HG03342 (cell line): Measurements from ENCODE around the gene PARD3B.

Source experiments
- ATAC-seq: cut with Tn5 transposase; IDR thresholded peaks from one replicate; pipeline ENCODE4 v1.9.1; 2021; ENCODE audit warnings: mild to moderate bottlenecking, moderate library complexity; ENCODE audit not compliant: unreplicated experiment

The PARD3B gene, protein sequence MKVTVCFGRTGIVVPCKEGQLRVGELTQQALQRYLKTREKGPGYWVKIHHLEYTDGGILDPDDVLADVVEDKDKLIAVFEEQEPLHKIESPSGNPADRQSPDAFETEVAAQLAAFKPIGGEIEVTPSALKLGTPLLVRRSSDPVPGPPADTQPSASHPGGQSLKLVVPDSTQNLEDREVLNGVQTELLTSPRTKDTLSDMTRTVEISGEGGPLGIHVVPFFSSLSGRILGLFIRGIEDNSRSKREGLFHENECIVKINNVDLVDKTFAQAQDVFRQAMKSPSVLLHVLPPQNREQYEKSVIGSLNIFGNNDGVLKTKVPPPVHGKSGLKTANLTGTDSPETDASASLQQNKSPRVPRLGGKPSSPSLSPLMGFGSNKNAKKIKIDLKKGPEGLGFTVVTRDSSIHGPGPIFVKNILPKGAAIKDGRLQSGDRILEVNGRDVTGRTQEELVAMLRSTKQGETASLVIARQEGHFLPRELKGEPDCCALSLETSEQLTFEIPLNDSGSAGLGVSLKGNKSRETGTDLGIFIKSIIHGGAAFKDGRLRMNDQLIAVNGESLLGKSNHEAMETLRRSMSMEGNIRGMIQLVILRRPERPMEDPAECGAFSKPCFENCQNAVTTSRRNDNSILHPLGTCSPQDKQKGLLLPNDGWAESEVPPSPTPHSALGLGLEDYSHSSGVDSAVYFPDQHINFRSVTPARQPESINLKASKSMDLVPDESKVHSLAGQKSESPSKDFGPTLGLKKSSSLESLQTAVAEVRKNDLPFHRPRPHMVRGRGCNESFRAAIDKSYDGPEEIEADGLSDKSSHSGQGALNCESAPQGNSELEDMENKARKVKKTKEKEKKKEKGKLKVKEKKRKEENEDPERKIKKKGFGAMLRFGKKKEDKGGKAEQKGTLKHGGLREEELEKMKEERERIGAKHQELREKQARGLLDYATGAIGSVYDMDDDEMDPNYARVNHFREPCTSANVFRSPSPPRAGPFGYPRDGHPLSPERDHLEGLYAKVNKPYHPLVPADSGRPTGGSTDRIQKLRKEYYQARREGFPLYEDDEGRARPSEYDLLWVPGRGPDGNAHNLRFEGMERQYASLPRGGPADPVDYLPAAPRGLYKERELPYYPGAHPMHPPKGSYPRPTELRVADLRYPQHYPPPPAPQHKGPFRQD (N-terminal part only)

DNA sequence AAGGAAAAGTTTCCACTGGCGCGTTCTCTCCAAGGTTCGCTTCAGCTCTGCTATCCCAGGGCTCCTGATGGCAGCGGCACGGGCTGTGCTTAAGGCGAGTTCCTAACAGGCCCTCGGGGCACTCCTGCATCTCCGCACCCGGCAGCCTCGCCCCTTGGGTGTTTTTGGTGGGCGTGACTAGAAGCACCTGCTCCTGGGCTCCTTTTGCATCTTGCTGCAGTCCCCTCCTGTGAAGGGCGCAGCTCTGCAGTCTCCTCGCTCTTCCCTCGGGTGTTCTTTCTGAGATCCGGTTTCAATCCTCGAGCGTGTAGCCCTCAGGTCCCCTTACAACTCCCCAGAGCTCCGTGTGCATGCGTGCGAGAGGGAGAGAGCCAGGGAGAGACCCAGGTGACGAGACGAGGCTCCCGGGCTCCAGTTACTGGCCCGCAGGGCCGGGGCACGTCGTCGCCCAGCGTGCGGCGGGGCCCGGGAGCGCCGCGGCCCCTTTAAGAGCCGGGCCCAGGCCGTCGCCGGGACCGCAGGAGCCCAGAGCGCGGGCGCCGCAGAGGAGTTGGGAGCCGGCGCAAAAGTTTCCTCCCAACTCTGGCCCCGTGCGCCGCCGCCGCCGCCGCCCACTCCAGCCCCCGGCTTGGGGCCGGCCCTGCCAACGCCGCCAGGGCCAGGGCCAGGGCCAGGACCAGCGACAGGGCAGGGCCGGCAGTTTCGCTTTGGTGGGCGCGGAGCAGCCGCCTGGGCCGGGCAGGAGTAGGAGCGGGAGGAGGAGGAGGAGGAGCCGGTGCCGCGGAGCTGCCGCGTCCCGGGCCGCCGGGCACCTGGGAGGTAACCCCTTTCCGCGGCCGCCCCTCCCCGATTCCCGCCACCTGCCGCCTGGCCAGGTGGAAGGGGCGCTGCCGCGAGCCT, at the start of gene PARD3B:
TSS of gene PARD3B (plus strand) at position 515 of the 900 bp plus-strand sequence. CDS start 525 bp downstream, outside the sequence.
- peak; percentile 54 for ATAC-seq

DNA sequence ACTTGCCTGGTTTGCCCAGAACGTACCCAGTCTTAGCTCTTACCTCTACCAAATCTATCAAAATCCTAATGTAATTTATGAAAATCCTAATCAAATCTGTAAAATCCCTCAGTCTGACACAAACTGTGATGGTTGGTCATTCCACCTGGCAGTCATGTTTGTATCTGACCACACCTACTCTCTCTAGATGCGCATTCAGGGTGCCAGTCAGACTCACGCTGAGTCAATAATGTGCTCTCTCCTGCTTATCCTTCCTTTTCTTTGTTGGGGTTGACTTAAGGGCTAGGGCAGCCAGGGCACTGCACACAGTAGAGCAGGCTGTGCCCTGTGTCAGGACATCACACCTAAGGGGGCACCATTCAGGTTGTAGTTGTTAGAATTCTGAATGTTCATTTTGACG, 48.5 kb upstream of the PARD3B start:
- no peak for ATAC-seq

DNA sequence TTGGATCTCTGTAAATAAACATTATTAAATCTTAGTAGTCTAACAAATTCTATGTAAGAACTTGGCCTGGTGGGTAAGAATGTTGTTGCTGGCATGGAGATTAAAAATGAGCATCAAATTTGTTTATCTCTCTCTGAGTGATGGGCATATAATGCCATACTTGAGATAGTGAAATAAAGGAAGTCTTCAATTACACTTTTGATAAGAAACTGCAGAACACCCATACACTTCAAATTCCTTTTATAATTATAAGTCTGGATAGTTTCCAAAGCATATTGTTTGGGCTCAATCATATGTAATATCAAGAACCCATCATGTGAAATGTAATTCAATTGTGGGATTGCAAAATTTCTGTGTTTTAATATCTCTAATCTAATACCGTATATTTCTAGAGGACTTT, 47.4 kb upstream of the PARD3B start:
- ATAC-seq: no peak

DNA sequence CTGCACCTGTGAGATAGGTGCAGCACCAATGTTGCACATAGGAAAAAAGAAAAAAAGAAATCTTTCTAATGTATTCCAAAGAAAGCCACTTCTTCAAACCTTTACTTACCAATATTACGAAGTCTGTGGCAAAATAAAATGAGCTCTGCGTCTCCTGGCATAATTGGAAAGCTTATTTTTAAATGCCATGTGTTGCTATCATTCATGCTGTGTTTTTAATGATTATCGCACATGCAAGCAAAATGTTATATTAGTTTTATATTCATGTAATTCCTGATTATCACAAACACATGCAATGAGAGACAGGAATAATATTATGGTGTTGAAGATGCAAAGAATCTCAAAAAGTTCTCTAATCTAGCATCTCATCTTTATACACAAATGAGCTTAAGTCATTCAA, 47.0 kb upstream of the PARD3B start:
- no peak for ATAC-seq

DNA sequence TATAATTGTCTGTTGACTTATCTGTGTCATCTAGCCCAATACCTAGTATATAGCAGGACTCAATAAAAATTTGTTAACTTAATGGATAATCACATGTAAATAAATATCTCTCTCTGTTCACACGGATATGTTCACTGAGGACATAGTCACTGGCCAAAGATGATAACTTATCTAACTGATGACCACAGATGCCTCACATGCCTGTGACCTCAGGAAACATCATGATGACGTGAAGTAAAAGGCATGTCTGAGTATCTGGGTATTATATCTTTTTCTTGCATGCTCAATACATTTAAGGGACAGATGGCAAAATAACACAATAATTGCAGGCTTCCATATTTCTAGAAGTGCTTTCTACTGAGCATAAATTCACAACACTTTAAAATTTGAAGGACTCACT, 41.4 kb upstream of the PARD3B start:
- no peak for ATAC-seq

DNA sequence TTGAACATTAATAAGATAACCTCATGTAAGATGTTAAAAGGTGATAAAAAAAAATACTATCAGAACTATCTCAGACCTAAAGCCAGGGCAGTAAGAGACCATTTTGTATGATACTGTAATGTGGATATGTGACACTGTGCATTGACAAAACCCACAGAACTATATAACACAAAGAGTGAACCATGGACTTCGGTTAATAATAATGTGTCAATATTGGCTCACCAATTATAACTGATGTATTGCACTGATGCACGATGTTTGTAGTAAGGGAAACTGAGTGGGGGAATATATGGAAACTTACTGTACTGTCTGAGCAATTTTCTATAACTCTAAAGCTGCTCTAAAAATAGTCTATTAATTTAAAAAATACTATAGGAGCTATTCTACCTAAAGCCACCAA, 40.7 kb upstream of the PARD3B start:
- no peak for ATAC-seq

DNA sequence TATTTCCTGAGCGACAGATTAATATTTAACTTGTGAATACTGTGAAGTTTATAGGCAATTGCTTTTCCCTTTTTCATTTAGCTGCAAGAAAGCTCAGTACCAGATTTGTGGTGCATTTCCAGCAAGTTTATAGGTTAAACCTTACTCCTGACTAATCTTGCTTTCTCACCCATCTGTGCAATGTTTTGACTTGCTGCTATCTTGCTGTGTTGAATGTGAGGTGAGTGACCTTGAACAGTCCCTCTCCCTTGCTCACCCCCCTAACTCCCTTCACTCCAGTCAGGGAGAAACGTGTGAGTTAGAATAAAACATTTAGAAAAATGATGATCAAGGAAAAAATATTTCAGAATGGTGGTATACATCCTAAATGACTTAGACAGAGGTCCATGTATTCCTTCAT, 39.8 kb upstream of the PARD3B start:
- no peak for ATAC-seq

DNA sequence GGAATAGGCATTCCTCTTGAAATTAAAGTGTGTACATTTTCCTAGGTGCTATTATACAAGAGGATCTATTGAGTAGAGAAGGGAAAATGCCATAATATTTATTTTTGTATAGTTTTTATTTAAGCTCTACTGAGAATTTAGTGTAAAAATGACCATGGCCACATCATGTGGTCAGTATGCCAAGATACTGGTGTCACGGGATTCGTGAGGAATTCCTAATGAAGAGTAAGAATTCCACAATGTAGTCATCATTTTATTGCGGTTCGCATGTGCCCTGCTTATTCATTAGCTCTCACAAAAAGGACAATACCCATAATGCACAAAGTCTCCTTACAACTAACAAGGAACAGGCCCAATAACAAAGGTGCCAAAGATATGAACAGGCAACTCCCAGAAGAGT, 39.3 kb upstream of the PARD3B start:
- ATAC-seq: no peak

DNA sequence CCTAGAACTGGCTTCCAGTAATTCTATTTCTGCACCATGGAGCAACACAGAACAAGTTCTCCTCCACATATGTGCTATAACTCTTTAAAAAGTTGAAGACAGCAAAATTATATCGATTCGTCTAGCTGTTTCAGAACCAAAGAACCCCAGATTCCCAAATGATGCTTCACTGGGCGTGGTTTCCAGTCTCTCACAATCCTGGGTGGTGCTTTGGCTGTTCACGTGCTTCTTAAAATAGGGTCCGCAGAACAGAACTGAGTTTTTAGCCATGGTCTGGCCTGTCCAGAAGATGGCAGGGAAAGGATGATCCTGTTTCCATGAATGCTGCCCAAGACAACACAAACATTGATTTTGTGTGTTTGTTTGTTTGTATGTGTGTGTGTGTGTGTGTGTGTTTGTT, 37.6 kb upstream of the PARD3B start:
- ATAC-seq: no peak

DNA sequence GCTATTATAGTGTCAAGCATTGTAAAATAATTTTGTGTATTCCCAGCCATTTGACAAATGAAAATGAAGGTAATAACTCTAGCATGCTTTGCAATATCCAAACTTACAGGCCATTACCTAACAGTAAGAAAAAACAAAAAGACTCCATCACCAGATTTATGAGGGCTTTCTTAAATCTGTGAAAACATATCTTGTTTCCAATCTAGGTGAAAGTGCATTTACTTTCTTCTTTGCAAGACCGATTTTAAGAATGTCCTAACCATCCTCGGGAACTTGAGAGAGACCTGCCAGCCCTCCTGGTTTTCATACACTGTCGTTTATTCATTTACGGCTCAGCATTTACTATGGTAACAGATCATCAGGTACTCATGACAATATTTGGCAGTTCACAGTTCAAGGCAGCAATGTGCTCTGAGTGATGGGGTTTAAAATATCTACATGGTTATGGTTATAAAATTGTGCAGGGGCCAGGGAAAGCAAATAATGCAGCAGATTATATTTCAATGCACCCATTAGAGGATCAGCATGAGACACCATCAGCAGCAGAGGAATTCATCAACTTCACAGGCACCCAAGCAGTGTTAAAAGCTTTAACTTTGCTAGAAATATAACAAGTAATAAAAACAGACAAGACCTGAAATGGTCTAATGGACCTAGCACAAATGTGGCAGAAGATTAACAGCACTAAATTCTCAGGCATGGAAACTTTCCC, 34.4 kb upstream of the PARD3B start:
- ATAC-seq: no peak

DNA sequence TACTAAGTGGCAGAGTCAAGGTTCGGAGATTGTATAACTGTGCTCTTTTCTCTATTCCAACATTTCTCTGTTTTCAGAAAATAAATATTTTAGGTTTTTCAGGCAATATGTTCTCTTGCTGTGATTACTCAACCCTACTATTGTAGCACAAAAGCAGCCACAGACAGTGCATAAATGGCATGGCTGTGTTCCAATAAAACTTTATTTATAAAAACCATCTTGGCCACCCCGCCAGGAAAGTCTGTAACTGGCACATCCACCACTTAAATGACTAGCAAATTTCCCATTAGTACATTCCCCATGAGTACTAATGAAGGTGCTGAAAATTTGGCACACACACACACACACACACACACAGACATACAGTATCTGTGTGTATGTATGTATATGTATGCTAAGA, 30.8 kb upstream of the PARD3B start:
- ATAC-seq: no peak

DNA sequence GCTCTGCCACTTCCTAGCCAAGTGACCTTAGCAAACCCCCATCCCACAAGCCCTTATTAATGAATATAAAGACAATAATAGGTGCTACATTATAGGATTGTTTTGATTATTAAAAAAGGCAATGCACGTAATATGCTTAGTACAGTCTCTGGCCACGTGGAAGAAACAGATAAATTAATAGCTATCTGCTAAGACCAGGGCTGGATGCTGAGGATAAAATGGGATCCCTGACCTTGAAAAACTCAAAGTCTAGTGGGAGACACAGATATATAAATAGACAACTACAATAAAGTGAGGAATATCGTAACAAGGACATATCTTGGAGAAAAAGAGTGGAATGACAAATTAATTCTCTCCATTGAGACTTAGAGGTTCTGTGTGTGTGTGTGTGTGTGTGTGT, 29.9 kb upstream of the PARD3B start:
- no peak for ATAC-seq

DNA sequence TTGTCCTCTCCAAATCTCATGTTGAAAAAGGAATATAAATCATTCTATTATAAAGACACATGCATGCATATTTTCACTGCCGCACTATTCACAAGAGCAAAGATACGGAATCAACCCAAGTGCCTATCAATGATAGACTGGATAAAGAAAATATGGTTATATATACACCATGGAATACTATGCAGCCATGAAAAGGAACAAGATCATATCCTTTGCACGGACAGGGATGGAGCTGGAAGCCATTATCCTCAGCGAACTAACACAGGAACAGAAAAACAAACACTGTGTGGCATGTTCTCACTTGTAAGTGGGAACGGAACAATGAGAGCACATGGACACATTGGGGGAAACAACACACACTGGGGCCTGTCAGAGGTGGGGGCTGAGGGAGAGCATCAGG, 28.1 kb upstream of the PARD3B start:
- ATAC-seq: no peak

DNA sequence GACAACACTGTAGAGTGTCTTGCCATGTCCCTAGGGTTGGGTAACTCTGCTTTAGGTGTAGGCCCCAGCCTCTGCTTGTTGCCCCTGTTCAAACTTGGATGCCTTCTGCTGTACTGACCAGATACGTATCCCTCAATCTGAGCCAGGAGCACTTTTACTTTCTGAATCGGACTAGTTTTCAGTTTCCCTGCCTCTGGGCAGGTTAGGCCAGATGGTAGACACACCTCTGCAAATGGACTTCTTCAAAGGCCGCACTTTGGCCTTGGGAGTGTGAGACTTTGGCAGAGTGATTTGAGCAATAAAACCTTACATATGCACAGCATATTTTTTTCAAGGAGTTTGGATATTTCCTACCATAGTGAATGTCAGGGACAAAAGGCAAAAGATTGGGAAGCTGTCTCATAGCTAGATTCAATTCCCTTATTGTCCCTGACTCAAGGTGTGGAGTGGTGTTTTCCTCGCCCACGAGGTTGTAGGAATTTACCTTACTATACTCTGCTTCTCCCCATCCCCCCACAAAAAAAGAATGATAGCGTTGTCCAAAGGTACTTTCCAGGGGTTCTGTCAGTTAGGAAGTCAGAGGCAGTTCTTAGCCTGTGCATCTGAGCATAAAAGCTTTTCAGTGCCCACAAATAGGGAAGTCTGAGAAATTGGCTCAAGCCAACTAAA, 15.3 kb upstream of the PARD3B start:
- no peak for ATAC-seq

DNA sequence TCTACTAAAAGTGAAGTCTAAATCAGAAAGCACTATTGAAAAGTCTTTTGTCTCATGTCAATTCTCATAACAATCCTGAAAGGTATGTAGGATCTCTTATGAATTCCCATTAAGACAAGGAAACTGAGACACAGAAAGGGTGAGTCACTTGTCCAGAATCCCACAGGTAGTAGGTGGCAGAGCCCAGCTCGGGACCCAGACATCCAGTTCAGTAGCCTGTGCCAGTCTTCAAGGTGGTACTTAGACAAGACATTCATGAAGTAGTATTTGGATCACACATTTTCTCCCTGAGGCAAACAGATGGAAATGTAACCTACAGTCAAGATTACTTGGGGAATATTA, 14.8 kb upstream of the PARD3B start:
- ATAC-seq: no peak

DNA sequence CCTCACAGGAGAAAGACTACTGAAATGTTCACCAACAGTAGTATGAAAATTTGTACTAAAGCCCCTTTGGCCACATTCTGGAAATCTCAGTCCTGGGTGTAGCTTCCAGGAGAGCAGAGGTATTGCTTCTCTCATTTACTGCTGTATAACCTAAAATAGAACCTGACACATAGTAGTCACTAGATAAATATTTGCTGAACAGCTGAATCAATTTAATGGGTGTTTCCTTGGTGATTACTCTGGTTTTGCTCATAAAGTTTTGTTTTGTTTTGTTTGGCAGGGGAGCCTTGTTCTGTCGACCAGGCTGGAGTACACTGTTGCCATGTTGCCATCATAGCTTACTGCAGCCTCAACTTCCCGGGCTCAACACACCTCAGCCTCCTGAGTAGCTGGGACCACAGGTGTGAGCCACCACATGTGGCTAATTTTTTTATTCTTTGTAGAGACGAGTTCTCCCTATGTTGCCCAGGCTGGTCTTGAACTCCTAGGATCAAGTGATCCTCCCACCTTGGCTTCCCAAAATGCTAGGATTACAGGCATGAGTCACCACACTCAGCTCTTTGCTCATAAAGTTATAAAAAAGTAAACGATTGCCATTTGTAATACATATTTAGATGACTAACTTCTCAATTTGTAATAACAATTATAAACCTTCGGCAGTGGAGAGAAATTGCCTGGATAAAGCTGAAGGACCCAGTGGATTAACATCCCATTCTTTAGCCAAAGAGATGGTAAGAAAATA, 11.5 kb upstream of the PARD3B start:
- no peak for ATAC-seq

DNA sequence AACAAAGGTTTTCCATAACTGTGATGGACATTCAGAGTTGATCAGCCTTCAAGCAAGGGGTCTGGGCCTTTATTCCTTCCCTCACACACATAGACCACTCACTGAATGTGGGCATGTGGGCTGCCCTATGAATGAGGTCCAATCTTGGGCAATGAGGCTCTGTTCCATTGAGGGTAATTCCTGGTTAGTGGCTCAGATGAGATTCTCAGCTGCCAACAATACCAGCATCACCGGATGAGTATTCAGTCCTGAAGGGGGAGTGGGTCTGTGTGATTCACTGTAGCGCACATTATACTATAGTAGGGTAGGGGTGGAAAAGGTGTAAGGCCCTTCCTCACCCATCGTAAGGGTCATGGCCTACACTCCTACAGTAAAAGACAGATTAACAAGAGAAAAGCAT, 9.9 kb upstream of the PARD3B start:
- no peak for ATAC-seq

DNA sequence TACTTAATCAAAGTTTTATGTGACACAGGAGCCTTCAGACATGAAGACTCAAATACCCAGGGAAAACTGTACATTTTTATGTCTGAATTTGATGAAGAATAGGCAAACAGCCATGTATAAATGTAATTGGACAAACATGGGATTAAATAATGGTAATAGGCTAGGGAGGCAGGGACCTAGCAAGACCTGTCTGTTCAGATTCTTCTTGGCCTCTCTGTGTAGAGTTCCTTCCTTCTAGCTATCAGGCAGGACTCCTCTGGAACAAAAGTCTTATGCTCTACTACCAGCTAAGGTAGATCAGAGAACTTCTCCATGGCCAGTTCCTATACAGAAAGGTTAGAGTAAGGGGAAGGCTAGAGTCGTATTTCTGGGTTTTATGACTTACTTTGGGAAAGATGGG, 9.5 kb upstream of the PARD3B start:
- no peak for ATAC-seq
